ENCODE data around the gene NAV2.
"Not testable (repeated sequence)": the region's sequence is repeated elsewhere in the genome, so short reads cannot be mapped to it uniquely, and the experiment has no call there.

The NAV2 gene

DNA sequence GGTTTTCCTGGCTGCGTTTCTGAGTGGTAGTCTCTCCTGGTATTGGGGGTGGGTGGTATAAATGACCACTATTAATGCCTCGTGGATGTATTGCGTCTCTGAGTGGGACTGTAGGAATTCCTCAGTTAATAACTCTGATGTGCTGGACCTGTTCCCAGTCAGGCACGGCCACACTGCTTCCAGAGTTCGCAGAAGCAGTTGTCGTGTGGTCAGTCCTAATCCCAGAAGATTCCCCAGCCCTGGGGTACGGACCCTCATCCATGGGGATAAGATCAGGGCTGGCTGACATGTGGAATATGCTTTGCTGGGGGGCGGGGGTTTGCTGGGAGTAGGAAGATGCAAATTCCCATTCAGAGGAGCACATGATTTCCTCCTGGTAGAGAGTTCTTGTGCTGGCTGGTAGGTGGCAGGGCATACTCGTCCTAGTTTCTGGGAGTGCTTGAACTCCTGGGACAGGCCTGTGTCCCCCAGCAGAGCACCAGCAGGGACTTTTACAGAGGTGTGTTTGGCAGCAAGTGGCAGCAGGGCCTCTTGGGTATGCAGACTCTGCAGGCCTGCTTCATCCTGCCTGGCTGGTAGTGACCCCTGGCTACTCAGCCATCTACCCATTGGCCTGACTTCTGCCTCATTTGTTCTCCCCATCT, 157.4 kb downstream of the NAV2 start:
- no peak for DNase-seq

DNA sequence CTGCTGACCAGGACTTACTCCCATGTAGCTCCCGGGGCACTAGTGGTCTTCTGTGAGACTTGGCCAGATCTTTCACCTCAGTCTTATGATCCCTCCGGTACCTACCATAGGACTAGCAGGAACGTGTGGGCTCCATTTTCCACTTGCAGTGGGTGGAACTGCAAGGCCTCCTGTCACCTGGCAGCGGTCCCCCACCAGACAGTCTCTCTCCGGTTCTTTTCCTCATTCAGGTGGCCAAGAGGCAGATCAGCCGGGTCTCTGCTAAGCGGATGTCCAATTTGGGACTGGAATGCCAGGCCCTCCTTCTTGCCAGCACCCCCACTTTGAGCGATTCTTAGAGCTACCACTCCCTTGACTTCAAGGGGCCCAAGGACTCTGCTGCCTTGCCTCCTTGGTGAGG, 158.9 kb downstream of the NAV2 start:
- no peak for DNase-seq

DNA sequence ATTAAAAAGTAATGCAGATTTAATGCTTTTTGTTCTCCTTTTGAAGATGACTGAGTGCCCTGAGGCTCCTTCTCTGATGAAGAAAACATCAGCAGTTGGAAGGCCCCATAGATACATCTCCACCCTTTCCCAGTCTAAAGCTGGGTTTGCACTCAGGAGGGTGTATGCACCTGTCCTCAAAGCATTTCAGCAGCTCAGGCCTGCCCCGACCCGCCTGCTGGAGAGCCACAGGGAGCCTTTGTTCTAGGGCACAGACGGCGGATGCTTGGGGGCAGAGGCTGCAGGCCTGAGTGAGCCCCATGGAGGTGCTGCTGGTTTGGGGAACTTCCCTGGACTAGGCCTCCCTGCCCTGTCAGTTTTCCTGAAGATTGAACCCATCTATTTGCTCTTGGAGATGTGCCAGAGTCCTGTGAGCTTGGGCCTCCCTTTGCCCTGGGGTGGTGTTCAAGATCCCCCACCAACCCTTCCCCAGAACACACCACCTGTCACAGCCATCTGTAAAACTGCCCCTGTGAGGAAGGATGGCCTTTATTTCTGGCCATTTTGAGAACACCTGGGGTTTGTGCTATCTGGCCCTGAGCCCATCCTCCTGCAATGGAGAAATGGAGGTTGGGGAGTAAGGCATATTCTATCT, 160.0 kb downstream of the NAV2 start:
- DNase-seq = no peak

DNA sequence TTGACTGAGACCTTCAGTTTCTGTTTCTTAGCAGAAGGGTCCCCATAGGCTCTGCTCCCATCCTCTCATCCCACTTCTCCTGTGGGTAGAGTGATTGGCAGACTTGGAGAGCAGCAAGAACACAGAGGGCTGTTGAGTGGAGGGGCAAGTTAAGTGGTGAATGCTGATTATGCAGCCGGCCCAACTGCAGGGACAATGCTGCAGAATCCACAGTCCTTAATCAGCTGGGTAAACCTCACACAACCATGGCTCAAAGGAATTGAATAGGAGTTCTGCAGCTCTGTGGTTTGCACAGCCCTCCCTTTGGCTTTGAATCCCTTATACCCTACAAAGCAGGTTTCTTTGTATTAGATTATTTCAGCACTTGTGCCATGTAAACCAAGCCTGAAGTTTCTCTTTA, 161.1 kb downstream of the NAV2 start:
- DNase-seq = no peak

DNA sequence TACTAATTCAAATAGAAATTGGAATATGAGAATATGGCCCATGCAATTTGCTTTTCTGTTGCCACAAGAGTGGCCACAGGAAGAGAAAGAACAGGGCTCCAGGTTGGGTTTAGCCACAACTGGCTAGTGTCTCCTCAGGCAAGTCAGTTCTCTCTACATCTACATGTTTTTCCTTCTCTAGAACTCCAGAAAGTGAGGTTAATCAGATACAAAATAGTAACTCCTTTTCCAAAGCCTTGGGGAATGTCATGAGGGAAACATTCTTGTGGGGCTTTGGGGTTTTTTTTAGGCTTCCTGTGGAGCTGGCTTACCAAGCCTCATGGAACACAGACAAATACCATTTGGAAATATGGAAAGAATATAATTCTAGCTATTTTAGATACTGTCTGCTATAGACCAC, 161.6 kb downstream of the NAV2 start:
- DNase-seq = no peak

DNA sequence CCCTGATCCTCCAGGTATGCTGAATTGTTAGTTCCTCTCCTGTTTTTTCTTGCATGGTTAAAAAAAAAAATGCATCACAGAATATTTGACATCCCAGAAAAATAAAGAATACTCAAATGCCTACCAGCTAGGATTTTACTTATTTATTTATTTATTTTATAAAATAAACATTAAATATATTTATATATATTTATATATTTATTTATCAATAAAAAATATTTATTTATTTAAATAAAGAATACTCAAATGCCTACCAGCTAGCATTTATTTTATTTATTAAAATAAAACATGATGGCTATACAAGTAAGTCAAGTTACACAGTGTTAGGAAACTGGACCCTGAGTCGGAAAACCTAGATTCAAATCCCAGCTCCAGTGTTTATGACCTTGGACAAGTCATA, 164.1 kb downstream of the NAV2 start:
- no peak for DNase-seq

DNA sequence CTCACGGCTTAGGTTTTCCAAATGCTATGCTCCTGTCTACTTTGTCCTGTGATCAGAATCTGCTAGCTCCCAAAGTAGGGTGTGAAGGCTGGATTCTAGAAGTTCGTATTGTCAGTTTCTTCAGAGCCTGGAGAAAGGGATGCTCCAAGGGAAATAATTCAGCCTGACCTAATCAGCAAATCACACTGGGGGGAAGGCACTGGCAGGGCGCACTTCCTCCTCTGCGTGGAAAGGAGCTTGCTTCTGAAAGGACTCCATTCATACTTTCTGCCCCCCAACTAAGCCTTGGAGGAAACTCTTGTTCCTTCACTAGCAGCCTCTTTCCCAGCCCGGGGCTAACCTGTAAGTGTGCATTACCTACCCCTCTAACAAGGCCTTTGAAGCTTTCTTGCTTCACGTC, 165.9 kb downstream of the NAV2 start:
- DNase-seq = no peak

DNA sequence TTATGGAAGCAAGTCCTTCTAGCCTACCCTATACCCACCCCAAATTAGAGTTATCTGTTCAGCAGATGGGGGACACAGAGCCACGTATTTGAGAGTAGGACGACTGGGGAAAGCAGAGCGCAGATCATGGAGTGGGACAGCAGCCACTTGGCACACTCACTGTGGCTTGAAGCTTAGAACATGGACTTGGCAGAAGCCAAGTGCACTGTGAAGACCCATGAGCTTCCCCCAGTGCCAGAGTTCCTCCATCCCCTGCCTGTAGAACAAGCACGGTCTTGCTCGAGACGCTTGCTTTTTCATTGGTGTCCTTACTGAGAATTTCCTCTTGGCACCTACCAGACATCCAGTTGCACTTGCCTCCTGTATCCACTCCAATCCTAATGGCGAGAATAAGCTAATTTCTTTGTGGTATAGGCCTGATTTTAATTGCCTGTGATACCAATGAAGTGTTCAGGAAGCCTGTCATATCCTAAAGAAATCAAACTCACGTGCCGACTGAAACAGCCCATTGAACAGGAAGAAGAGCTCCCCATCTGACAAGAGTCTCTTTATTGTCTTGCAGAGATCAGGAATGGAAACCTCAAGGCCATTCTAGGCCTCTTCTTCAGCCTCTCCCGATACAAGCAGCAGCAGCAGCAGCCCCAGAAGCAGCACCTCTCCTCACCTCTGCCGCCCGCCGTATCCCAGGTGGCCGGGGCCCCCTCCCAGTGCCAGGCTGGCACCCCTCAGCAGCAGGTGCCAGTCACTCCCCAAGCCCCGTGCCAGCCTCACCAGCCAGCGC, 166.9 kb downstream of the NAV2 start:
- no peak for DNase-seq

DNA sequence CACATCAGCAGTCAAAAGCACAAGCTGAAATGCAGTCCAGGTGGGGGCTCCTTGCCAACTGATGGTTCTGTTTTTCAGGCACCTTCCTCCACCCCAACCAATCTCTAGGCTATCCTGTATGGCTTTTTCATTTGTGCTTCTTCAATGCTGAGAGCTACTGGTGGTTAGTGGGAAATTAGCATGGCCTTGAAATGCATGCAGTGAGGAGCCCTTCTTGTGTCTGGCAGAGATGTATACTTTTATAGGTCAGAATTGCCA, 167.4 kb downstream of the NAV2 start:
- no peak for DNase-seq

DNA sequence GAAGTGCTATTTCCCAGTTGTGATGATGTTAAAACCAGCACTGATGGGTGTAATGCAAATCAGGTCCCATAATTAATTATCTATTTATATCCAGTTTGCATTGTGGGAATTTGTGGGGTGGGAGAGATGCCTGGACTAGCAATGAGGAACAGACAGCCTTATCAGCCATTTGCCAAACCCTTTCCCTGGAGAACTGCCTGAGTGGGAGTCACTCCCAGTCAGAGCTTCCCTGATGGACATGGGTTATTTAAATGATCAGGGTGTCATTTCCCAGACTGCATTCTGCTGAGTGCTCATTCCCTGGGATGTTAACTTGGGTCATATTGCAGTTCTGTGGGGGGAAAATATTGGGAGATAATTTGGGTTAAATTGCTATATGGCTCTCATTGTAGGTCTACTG, 168.5 kb downstream of the NAV2 start:
- DNase-seq = no peak

DNA sequence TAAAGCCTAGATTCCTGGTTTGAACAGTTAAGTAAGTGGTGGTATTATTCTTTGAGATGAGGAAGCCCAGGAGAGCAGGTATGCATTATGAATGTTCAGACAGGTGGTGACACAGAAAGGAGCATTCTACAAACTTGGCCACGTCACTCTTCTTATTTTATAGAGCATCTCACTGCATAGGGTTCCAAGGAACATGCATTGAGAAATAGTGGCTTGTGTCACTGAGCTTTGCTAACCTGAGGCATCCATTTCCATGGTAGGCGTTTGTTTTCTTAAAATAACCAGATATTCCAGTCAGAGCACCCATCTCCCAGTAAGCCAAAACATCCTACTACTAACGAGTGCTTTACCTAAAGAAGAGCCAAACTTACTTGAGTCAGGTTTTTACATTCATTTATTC, 169.7 kb downstream of the NAV2 start:
- no peak for DNase-seq

DNA sequence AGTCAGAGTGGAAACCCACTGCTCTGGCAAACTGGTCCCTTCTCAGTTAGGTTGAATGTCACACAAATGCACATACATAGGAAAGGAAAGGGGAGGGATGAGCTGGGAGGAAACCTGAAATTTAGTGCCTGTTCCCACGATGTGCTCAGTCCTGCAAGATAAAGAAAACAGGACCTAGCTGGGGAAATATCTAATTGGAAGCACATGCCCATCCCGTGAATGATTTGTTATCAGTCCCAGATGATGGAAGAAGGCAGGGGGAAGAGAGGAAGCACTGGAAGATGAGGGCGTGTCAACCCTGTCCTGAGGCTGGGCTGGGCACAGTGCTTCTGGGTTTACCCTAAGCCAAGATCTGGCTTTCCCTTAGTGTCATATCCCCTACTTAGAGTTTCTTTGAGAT, 173.9 kb downstream of the NAV2 start:
- DNase-seq = no peak

DNA sequence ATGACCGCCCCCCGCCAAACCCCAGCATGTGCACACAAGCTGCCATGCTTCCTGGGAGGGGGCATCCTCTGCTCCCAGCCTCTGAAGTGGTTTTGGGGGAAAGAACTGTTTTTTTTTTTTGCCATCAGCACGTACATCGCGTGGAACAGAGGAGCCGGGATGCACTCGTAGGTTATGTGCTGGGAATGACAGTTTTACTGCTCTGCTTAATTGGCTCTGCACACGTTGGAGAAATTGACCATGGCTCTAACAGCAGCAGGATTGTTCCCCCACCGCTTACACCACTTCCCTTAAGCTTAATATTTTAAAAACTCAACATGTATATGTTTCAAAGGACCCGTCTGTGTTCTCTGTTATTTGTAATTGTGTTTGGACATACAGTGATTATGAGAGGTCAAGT, 175.2 kb downstream of the NAV2 start:
- DNase-seq = no peak

DNA sequence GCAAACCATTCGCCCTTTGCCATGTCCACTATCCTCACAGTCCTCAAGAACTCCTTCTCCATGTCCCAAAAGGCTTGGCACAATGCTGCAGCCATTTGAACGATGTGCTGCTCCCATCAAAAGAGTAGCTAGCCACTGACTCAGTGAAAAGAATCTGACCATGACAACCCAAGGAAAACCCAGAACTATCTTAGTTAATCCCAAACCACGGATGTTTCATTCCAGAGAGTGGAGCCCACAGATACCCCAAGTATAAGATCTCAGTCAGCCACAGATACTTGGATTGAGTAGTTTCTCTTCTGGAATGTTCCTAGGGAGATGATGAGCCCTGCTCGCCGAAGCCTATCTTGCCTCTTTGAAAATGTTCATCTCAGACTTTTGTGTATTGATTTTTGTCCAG, 176.9 kb downstream of the NAV2 start:
- DNase-seq = no peak

DNA sequence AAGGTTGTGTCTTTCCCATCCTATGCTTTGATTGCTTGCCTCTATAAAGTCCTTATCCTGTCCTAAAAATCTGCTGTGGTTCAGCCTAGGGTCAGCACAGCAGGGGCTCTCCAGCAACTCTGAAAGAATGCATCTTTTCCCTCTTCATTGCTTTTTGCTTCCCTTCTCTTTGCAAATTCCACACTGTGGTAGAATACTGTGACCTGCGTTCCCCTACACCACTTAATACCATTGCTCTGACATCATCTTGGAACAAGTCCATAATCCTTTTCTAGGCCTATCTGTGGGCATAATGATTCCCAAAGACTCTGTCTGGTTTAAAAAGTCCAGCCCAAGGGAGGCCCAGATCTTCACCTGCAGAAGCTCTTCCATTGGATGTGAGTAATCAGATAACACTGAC, 177.7 kb downstream of the NAV2 start:
- no peak for DNase-seq

DNA sequence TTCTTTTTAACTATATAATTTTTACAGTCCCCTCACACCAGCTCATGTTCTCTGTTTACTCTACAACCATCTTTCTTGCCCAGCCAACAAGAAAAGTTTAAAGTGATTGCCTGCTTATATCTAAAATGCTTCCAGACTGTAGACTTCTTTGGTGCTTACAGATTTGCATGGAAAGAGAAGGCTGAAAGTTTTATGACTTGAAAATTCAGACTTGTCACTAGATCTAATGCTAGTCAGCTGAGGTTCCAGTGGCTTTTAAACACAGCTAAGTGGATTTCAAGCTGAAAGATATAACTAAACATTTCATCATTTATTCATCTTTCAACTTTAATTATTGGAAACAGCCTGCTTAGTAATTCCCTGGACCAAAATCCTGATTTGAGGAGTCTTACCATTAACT, 178.4 kb downstream of the NAV2 start:
- DNase-seq = no peak

DNA sequence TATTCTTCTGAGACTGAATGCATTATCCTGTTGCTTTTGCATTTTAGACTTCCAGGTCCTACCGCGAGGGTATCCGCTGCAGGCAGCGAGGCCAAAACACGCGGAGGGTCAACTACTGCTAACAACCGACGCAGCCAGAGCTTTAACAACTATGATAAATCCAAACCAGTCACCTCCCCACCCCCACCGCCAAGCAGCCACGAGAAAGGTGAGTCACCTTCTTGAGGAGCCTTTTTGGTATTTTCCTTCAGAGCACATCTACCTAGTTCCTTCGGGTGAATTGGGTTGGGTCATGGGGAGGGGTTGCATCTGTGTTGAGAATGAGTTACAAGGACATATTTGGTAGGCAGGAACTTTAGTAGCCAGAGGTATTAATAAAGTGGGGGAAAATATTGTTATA, 179.8 kb downstream of the NAV2 start:
- DNase-seq = no peak

DNA sequence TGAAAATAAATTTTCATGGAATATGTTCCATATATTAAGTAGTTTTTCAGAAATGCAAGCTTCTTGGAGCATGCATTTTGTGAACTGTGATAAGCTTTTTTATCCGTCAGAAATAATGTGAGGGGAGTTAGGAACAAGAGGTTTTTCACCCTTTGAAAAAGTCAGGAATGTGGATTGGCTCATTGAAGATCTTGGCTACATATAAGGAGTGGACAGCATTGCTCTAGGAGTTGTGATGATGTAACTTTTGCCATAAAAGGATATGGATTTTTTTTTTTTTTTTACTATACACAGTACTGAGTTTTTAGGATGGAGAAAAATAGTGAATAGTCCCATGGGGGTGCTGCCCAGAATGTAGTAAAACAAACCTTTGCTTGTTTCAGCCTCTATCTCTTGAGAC, 180.2 kb downstream of the NAV2 start:
- no peak for DNase-seq

DNA sequence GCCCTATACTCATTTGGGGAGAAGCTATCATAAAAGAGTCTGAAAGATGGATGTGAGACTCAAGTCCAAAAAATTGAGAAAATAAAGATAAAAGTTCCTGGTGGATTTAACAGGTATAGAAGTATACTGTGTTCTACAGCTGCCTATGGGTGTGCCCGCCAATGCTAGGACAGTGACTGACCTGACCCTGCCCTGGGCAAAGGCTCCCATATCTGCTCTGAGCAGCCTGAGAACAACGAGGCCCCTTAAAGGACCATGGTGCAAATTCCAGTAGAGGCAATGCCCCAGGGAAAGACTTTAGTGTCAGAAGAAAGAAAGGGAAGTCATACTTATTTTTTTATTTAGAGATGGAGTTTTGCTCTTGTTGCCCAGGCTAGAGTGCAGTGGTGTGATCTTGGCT, 181.8 kb downstream of the NAV2 start:
- DNase-seq = no peak

DNA sequence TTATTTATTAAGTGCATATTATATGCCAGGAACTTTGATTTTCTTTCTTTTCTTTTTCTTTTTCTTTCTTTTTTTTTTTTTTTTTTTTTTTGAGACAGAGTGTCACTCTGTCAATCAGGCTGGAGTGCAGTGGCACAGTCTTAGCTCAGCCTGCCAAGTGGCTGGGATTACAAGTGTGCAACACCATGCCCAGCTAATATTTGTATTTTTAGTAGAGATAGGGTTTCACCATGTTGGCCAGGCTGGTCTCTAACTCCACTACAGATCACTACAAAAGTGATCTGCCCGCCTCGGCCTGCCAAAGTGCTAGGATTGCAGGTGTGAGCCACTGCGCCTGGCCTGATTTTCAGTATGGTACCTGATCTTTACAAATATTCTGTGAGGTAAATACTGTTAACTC, 182.4 kb downstream of the NAV2 start:
- not testable (repeated sequence) for DNase-seq

DNA sequence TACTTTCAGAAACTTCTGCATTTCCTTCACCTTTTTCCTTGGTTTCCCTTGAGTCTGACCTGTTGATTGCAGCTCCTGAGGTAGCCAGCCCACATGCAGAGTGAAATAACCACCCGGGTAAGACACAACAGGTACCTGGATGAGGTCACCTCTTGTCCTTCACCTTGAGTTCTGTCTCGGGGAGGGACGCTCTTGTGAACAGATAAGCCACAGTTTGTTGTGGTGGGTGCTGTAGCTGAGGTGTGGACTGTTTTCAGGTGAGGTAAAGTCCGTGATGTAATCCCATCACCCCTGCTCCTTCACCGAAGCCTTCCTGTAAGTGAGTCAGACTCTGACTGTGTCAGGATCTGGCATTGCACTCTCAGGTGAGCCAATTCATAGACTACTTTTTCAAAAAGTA, 183.1 kb downstream of the NAV2 start:
- no peak for DNase-seq

DNA sequence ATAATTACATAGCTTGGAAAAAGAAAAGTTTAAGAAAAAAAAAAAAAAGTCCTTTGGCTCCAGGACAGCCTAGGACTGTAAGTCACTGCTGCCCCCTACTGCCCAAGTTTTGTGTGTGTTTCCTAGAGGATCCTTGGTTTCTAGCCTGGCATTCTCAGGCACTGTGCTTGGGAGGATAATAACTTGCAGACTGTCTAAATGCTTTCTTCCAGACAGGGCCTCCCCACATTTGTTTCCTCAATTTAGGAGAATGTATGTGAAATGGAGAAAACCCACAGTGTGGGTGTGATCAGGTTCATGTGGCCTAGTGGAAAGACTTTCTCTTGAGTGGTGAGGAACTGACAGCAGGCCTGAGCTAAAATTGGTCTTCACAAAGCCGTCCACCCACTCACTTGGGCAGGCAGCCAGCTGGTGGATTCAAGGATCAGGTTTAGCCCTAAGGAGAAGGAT, 191.0 kb downstream of the NAV2 start:
- peak in 2 of 4 experiments; percentile 1 for DNase-seq

DNA sequence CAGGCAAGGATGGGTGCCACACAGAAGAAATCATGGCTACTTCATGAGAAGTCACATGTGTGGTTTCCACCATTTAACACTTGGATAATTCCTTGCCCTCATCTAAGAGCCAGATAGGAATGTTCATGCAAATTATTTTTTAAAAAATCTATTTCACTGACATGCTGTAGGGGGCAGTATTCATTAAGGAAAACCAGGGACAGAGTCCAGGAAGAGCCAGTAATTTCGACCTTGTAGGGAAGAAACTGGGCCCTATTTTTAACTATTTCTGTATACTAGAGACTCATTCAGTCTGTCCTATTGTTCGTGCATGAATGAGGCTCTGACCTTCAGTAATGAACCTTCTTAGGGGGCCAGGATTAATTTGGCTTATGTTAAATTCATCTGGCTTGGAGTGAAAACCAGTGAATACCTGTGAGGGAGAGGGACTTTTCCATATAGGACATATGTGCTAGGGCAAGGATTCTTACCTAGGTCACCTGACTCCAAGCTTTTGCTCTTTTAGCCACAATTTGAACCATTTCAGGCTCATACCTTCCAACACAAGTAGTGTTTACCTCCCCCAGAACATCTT, 192.7 kb downstream of the NAV2 start:
- DNase-seq = no peak

DNA sequence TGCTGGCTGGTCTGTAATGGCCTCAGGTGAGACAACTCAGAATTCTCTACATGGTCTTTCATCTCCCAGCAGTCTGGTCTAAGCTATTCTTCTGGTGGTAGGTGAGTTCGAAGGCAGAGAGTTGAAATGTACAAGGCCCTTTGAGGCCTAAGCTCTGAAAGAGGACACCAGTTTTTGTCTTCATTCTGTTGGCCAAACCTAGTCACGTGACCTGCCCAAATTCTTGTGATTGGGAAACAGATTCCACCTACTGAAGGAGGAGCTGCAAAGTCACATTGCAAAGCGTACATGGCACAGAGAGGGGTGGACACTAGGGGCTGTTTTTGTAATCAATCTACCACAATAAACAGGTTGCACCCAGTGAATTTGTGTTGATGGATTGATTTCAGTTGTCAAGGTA, 193.5 kb downstream of the NAV2 start:
- no peak for DNase-seq

Measured in activated naive CD4-positive, alpha-beta T cell (primary cell).